H54 (cell line): ENCODE results near the gene LHX2.

Experiments used
- DNase-seq: peaks from one replicate; pipeline ENCODE4 v3.0.0; 2011; ENCODE audit warnings: low spot score, mixed read lengths; ENCODE audit not compliant: insufficient read length
- FAIRE-seq: peaks from 3 replicates; lab custom pipeline; 2011; peaks lifted over from hg19 to GRCh38; lab: Jason Lieb, UNC
- POLR2A ChIP-seq: IDR thresholded peaks from 2 replicates; pipeline ENCODE4 v1.6.1; 2011; ENCODE audit warnings: low read depth, mild to moderate bottlenecking, low read length

Gene LHX2

DNA sequence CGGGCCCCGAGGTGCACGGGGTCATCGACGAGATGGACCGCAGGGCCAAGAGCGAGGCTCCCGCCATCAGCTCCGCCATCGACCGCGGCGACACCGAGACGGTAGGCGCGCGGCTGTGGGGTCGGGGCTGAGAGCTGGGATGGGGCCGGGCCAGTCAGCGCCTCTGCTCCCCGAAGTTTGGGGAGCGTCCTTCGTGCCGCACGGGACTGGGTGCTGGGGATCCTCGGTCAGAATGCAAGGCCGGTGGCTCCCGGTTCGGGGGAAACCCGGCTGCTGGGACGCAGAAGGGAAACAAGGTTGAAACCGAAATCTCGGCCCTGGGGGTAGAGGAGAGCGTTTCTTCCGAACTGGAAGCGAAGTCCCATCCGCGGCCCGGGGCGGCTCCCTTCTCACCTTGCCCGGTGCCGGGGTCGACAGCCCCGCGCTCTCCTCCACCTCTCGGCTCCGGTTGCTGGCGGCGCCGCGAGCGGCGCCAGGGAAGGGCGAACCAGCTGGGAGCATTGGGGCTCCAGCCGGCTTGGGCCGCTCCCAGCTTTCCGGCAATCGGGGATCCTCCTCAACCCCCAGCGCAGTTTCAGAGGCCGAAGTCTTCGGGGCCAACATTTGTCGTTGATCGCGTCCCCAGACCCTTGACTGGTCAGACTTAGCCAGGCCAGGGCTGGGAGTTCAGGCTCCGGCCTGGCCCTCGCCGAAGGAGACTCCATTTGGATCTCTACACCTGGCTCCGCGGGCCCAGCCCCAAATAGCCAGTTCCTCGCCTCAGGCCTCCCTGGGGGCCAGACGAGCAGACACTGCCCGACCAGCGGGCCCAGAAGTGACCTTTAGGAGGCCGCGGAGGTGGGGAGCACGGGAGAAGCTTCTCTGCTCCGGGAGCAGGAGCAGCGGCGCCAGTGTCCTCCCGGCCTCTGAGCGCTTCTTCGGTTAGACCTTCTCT lies 1.1 kb downstream of the LHX2 start:
- DNase-seq (no peak), FAIRE-seq (no peak)
- no peak for TF ChIP-seq POLR2A

DNA sequence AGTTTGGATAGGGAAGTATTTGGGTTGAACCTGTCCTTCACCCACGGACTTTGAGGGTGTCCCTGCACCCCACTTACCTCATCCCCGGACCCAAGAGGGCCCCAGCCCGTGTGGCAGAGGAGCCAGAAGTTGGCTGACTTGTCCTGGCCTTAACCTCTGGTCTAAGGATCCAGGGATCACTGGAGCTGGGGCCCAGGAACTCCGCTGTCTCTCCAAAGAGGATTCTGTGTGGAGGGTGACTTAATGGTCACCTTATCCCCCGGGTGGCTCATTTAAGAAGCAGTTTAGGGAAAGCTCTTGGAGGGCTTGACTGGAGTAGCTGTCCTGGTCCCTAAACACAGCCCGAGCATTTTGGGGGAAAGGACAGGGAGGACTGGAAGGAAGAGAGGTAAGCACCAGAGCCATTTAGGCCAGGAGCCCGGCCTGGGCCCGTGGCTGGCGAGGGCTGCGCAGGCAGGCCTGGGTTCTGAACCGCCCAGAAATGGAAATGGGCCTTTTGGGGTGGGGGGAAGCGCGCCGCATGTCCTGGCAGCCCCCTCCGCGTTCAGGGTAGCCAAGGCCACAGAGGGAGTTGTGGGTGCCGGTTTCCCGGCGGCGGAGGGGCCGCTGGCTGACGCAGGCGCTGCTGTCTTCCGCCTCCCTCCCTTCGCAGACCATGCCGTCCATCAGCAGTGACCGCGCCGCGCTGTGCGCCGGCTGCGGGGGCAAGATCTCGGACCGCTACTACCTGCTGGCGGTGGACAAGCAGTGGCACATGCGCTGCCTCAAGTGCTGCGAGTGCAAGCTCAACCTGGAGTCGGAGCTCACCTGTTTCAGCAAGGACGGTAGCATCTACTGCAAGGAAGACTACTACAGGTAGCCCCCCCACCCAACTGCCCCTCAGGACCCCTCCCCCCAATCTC lies 2.0 kb downstream of the LHX2 start:
- FAIRE-seq (no peak), DNase-seq (no peak)
- TF ChIP-seq POLR2A = no peak

DNA sequence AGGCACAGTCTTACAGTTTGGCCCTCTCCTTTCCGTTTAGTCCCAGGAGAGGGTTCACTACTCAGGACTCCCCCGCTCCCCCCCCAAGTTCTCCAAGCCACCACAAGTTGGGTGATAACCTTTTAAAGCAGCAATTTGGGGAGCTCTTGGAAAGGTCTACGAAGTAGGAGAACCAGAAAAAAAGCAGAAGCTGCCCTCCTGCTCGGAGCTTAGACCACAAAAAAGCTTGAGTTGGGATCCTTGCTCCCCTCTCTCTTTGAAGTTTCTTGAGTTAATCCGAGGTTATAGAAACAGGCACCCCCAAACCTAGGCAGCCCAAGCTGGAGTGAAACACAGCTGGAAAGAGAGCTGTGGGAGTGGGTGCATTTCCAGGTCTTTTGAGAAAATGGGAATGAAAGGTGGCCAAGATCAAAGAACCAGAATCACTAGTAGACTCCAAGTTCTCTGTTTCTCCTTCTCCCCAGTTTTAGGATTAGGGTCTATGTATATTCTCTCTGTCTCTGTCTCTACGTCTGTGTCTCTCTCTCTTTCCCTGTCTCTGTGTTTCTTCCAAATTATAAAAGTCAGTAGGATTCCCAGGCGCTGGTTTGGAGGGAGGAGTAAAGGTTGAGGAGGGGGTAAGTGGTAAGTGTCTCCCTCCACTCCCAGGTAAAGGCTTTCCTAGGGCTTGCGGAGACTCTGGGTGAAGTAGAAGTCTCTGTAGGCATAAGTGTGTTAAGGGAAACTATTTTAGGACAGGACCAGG lies 2.8 kb downstream of the LHX2 start:
- no peak for TF ChIP-seq POLR2A
- DNase-seq = no peak
- FAIRE-seq = no peak

DNA sequence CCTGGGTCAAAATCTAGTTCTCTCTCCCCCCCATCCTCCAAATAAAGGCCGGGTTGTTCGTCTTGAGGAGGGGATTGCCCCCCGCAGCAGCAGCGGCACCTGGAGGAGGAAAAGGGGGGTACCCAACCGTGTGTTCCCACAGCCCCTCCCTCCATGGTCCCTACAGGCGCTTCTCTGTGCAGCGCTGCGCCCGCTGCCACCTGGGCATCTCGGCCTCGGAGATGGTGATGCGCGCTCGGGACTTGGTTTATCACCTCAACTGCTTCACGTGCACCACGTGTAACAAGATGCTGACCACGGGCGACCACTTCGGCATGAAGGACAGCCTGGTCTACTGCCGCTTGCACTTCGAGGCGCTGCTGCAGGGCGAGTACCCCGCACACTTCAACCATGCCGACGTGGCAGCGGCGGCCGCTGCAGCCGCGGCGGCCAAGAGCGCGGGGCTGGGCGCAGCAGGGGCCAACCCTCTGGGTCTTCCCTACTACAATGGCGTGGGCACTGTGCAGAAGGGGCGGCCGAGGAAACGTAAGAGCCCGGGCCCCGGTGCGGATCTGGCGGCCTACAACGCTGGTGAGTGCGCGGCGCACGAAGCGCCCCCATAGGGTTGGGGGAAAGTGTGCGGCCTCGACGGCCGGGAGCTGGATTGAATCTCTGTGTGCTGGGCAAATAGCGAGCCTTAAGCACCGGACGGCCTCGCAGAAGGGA lies 3.5 kb downstream of the LHX2 start:
- no peak for TF ChIP-seq POLR2A
- no peak for FAIRE-seq
- no peak for DNase-seq

GRCh38 chr9:124015661-124016131 lies 4.1 kb downstream of the LHX2 start:
- no peak for TF ChIP-seq POLR2A
- no peak for FAIRE-seq
- DNase-seq = no peak

GRCh38 chr9:124016175-124017050 lies 4.8 kb downstream of the LHX2 start:
- DNase-seq (no peak), FAIRE-seq (no peak)
- TF ChIP-seq POLR2A = no peak

DNA sequence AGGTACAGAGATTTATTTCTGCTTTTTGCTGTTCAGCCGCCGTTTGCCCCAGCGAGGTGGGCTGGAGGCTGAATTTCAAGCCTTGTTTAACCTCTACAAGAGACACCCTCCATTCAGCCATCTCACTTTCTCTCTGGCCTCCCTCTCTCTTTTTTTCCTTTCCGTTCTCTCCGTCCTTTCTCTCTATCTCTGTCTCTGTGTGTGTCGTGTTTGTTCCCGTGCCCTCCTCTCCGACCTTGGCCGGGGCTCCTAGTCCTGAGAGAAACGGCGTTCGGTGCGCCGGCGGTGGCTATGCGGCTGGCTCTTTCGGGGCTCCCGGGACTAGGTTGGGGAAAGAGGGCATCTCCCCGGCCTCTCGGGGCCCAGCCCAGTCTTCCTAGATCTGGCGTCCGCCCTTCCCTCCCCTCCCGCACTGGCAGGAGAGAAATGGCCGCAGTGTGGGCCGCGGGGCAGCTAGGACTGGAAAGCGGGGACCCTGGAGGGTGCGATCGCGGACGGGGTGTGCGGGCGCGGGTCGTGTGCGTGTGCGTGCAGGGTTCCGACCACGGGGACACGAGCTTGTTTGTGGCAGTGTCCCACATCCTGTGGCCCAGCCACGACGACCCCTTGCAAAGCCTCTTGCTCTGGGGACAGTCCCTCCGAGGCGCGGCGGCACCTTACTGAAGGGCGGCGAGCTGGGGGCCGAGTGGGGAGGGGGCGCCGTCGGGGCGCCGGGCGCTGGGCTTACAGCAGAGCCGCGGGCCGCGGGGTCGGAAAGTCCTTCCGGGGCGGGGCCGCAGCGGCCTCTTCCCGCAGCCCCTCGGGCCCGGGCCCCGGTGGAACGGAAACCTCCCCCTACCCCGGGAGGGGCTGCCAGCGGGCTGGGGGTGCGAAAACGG lies 5.7 kb downstream of the LHX2 start:
- TF ChIP-seq POLR2A = no peak
- no peak for DNase-seq
- FAIRE-seq = no peak

GRCh38 chr9:124017929-124018729 lies 6.6 kb downstream of the LHX2 start:
- DNase-seq (no peak), FAIRE-seq (no peak)
- no peak for TF ChIP-seq POLR2A

- TF ChIP-seq POLR2A = no peak
- FAIRE-seq (no peak), DNase-seq (no peak)
These were observed 7.4 kb downstream of the LHX2 start for GRCh38 chr9:124018730-124019697.
